GM18508 (cell line): Measurements from ENCODE around the gene ALDH3B2.

ENCODE experiments used
- ATAC-seq: cut with Tn5 transposase; IDR thresholded peaks from one replicate; pipeline ENCODE4 v1.9.1; 2021; ENCODE audit warnings: moderate number of reproducible peaks; ENCODE audit not compliant: insufficient read depth, unreplicated experiment

Gene ALDH3B2

GRCh38 chr11:67617243-67617953, 57.0 kb downstream of the ALDH3B2 start:
- ATAC-seq: no peak

- no peak for ATAC-seq
Observed at GRCh38 chr11:67616431-67617242, 57.8 kb downstream of the ALDH3B2 start.

- ATAC-seq: no peak
Observed at GRCh38 chr11:67615728-67616430, 58.5 kb downstream of the ALDH3B2 start.

GRCh38 chr11:67614730-67615714, 59.4 kb downstream of the ALDH3B2 start:
- no peak for ATAC-seq

- ATAC-seq: no peak
Observed at GRCh38 chr11:67613960-67614715, 60.3 kb downstream of the ALDH3B2 start.

- no peak for ATAC-seq
Observed at GRCh38 chr11:67613313-67613959, 61.0 kb downstream of the ALDH3B2 start.

GRCh38 chr11:67612751-67613150, 61.7 kb downstream of the ALDH3B2 start:
- no peak for ATAC-seq
